Thymus (tissue), 11 donors: ENCODE results near the gene PKIB. TPM values are rescaled to one million over a fixed set of nuclear protein-coding genes. Genes with fewer than 3 reads are reported as not detected.

Source experiments
- DNase-seq, 9 donors: peaks; one replicate each; pipeline ENCODE4 v3.0.0-alpha.2; 2013; ENCODE audit warnings: low spot score in 9 of 9, low read depth in 6 of 9, missing footprints in 1 of 9
- H3K27ac ChIP-seq, 2 donors: one replicate each; pipeline ENCODE4 v1.5.1; 2013; ENCODE audit warnings: control low read depth in 1 of 2, low read depth in 1 of 2, low read length in 1 of 2, mild to moderate bottlenecking in 1 of 2, moderate library complexity in 1 of 2
- H3K27me3 ChIP-seq, 2 donors: one replicate each; pipeline ENCODE4 v1.5.1; 2013; ENCODE audit warnings: low read length in 1 of 2; ENCODE audit not compliant: control insufficient read depth in 2 of 2, insufficient read depth in 1 of 2
- H3K36me3 ChIP-seq, 2 donors: one replicate each; pipeline ENCODE4 v1.5.1; 2013; ENCODE audit warnings: low read length in 1 of 2, mild to moderate bottlenecking in 1 of 2, moderate library complexity in 1 of 2; ENCODE audit not compliant: control insufficient read depth in 2 of 2, insufficient read depth in 2 of 2
- H3K4me1 ChIP-seq, 2 donors: one replicate each; pipeline ENCODE4 v1.5.1; 2013; ENCODE audit warnings: low read length in 2 of 2; ENCODE audit not compliant: control insufficient read depth in 2 of 2, insufficient read depth in 2 of 2
- H3K4me3 ChIP-seq, 2 donors: one replicate each; pipeline ENCODE4 v1.5.1; 2013; ENCODE audit warnings: low read length in 2 of 2, control low read depth in 1 of 2, mild to moderate bottlenecking in 1 of 2
- H3K9me3 ChIP-seq, 2 donors: one replicate each; pipeline ENCODE4 v1.5.1; 2013; ENCODE audit warnings: low read length in 1 of 2, mild to moderate bottlenecking in 1 of 2; ENCODE audit not compliant: control insufficient read depth in 2 of 2, insufficient read depth in 1 of 2
- WGBS: extraction: QIAGEN DNeasy Blood & Tissue Kit; methylation state at CpG from one replicate; pipeline ENCODE4 v1.1.7; 2013; 5-methylcytosine and 5-hydroxymethylcytosine counted together
- polyA plus RNA-seq: library from polyadenylated mRNA; stranded (reverse); fragments of 200-250 nt; gene quantifications from one replicate; pipeline ENCODE4 v1.2.3, GENCODE V29; 2013
- total RNA-seq: library from RNA; stranded (reverse); fragments of 120-200 nt; gene quantifications from one replicate; pipeline ENCODE4 v1.2.4, GENCODE V29; 2013
- donor health status: healthy.

Gene PKIB
- total and polyA plus RNA-seq, 2 donors = 7.0 to 8.0 TPM

DNA sequence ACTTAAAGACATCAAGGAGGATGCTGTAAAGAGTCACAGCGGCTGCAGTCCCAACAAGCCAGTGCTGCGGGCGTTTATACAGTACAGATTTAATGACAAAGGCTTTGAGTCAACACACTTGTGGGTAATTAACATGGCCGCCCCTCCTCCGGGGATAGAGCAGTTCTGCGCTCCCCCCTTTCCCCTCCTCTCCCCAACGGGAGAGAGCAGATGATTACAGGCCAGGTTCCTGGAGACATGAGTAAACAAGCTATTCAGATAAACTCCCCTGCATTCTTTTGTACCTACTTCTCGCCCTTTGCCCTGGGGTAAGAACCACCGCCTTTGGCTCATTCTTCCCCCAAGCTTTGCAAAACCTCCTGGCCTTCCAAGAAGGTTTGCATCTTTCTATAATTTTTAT is 145.7 kb downstream of the PKIB start:
- DNase-seq = no peak
- H3K27ac ChIP-seq = no peak overlapping the region
- no peaks in the 10 kb centered on the region for H3K27me3 ChIP-seq
- H3K36me3 ChIP-seq = no peaks in the 10 kb centered on the region
- H3K9me3 ChIP-seq = no peaks in the 10 kb centered on the region
- peaks cover 0 to 4% of the 10 kb centered on the region in 2 donors for H3K4me1 ChIP-seq
- WGBS = 89% methylated on average over 9 of the region's 9 CpGs
- no peak overlapping the region for H3K4me3 ChIP-seq

DNA sequence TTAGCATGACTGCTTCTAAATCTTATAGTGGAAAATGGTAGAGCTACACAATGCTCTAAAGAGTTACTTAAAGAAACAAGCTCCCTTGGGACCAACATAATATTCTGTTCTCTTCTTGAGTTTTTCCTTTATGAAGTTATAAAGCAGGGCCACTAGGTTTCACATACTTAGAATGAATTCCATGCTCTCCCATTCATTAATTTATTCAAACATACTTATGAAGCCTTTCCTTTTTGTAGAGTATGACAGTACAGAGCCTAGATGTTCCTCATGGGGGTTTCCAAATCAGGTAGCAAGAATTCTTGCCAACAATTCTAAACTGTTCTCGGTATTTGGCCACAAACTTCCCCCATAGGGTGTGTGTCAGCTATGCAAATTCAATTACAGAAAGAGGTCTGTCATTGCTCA is 148.7 kb downstream of the PKIB start:
- Histone ChIP-seq H3K27ac (no peak overlapping the region), H3K27me3 (no peaks in the 10 kb centered on the region), H3K4me1 (no peaks in the 10 kb centered on the region), H3K4me3 (no peak overlapping the region), H3K9me3 (no peaks in the 10 kb centered on the region), H3K36me3 (no peaks in the 10 kb centered on the region)
- 89% methylated on average over 1 of the region's 1 CpG for WGBS
- DNase-seq = no peak

DNA sequence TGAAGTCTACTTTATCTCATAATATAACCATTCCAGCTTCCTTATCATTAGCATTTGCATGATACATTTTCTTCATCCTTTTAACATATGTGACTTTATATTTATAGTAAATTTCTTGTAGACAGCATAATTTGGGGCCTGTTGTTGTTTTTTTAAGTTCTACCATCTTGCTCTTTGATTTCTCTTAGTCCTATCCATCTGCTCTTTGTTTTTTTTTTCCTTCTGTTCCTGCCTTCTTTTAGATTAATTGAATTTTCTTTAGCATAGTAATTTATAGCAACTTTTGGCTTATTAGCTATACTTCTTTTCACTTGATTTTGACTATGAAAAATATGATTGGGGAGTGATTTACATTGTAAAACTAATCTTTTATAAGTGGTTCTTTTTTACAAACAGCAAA is 150.1 kb downstream of the PKIB start:
- Histone ChIP-seq H3K9me3 (no peaks in the 10 kb centered on the region), H3K36me3 (no peaks in the 10 kb centered on the region), H3K4me1 (no peaks in the 10 kb centered on the region), H3K27me3 (no peaks in the 10 kb centered on the region), H3K27ac (no peak overlapping the region), H3K4me3 (no peak overlapping the region)
- DNase-seq = no peak

DNA sequence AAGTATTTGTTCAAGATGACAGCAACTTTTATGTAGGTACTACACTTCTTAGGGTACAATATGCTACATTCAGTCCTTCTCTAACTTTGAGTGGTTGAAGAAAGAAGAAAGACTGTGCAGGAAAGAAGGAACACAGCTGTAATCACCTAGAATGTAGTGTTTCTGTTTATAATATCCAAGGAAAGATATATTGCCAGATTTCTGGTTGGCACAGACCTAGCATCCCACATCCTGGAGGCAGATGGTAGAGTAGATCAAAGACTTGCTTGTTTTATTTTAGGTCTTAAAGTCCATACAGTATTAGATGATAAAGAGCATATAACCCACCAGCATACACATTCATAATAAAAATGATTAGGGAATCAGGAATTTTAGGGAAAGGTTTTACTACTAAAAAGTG is 156.1 kb downstream of the PKIB start:
- Histone ChIP-seq H3K9me3 (no peaks in the 10 kb centered on the region), H3K27ac (no peak overlapping the region), H3K4me3 (no peak overlapping the region), H3K27me3 (no peaks in the 10 kb centered on the region), H3K36me3 (no peaks in the 10 kb centered on the region), H3K4me1 (no peaks in the 10 kb centered on the region)
- no peak for DNase-seq

DNA sequence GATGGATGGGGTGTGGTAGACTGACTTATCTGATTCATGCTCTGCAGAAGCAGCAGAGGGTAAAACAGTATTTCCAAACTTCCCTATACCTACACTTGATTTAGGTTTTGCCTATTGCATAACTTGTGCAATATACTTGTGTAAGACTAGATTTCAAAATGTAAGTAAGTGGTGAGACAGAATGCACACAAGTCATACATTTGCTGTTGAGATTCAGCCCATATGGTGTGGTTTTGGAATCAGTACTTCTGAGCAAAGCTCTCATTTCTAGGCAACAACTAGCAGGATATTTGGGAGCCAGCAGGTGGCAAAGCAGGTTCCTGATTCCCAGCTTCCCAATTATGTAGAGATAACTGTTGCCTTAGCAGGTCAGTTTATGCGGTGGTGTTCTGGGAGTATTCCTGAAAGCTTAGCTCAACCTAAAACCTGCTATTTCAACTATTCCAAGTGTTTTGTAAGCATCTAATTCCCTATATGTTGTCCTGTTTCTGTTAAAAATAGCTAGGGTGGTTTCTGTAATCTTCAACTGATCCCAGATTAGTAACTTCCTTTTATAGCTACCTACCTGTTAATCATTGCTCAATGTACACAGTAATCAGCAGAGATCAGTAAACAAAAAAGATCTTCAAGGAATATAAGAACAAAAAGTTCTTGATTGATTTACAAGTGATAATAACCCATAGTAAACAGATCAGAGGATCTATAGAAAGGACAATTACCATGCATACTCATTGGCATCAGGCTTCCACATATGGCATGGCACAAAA is 160.8 kb downstream of the PKIB start:
- DNase-seq = no peak
- H3K4me3 ChIP-seq = no peak overlapping the region
- H3K9me3 ChIP-seq = no peaks in the 10 kb centered on the region
- H3K4me1 ChIP-seq = no peaks in the 10 kb centered on the region
- no peaks in the 10 kb centered on the region for H3K27me3 ChIP-seq
- no peak overlapping the region for H3K27ac ChIP-seq
- H3K36me3 ChIP-seq = no peaks in the 10 kb centered on the region
- 90% methylated on average over 1 of the region's 1 CpG for WGBS

DNA sequence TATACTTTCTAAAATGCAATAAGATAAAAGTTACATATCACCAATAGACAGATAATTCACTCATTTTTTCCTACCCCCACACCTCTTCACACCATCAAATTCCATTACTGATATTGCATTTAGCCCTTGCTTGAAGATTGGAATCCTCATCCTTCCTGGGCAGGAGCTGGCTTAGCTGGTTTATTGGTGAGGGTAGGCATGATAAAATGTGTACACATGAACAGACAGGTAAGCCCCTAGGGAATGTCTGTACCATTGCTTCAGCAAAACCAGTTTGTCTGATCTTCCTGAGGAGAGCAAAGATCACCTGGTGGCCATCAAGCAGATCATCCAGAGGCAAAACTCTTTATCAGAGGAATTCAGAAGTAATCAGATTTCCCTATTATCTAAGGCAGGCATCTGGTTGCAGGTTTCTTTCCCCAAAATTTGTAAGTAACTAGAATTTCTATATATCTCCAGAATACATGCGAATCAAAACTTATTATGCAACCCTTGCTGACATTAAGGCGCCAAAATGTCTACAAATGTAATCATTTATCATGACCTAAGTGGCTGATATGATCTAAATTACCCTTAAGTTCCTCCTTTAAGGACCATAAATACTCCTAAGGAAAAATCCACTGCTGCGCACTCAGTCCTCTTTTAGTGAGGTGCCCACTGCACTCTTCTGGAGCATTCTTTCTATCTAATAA is 162.7 kb downstream of the PKIB start:
- no peak for DNase-seq
- no peak overlapping the region for H3K27ac ChIP-seq
- no peak overlapping the region for H3K4me3 ChIP-seq
- no peaks in the 10 kb centered on the region for H3K27me3 ChIP-seq
- 88% methylated on average over 3 of the region's 3 CpGs for WGBS
- no peaks in the 10 kb centered on the region for H3K9me3 ChIP-seq
- no peaks in the 10 kb centered on the region for H3K36me3 ChIP-seq
- H3K4me1 ChIP-seq = no peaks in the 10 kb centered on the region

Other genes starting within 250 kb of the PKIB start
- gene HSF2, start 210.8 kb upstream of the PKIB start, total RNA-seq = 22.5 TPM
- 34.1 TPM for gene HSF2, start 210.8 kb upstream of the PKIB start, polyA plus RNA-seq
- gene SERINC1, start 138.6 kb upstream of the PKIB start, total RNA-seq = 69.5 TPM
- 94.6 TPM for gene SERINC1, start 138.6 kb upstream of the PKIB start, polyA plus RNA-seq
- gene FABP7, start 169.3 kb downstream of the PKIB start, total RNA-seq = 1.9 TPM
- gene FABP7, start 169.3 kb downstream of the PKIB start, polyA plus RNA-seq = 7.1 TPM
- 10.2 TPM for gene SMPDL3A, start 178.9 kb downstream of the PKIB start, total RNA-seq
- 23.0 TPM for gene SMPDL3A, start 178.9 kb downstream of the PKIB start, polyA plus RNA-seq